ENCODE data around the gene OR5AN1. TPM values are rescaled to one million over a fixed set of nuclear protein-coding genes. Genes with fewer than 3 reads are reported as not detected.
"Not testable (repeated sequence)": the region's sequence is repeated elsewhere in the genome, so short reads cannot be mapped to it uniquely, and the experiment has no call there.

OR5AN1 gene
- total RNA-seq, 1 donor from 2014 or later = not detected

DNA sequence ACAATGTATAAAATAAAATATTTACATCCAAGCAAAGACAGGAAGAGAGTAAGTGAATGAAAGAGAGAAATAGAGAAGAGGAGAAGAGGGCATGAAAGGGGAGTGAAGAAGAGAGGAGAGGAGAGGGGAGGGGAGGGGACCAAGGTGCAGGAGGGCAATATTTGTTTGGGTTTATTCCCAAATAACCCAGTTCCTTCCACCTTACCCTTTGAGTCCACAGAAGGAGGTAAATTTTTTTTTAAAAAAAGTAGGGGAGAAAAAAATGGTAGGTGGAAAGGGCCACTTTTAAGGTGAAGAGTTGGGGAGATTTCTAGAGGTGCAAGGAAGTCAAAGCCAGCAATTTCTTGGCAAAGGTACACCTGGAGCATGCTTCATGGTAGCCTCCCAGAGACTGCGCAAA is 2.1 kb upstream of the OR5AN1 start:
- no peak overlapping the region for H3K4me3 Mint-ChIP-seq (ENCODE audit: unreplicated experiment)
- no peaks in the 10 kb centered on the region for H3K27me3 Mint-ChIP-seq (ENCODE audit: unreplicated experiment)
- H3K9me3 Mint-ChIP-seq (ENCODE audit: unreplicated experiment) = peaks cover 6% of the 10 kb centered on the region

DNA sequence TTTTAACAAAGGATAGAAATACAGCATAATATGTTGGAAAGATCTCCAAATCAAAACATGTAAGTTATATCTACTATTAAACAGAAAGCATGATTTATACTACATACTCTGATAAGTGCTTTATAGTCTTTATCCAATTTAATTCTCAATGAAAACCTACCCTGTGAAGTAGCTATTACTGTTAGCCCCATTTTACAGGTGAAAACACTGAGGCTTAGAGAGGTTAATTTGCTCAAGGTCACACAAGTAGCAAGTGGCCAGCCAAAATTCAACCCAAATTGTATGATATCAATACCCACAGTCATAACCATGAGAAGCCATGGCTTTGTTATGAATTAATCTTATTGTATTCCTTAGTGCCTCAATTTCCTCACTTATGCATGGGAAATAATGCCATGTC is 675 bp upstream of the OR5AN1 start:
- H3K4me1 Mint-ChIP-seq (ENCODE audit: unreplicated experiment) = no peaks in the 10 kb centered on the region
- no peaks in the 10 kb centered on the region for H3K9me3 Mint-ChIP-seq (ENCODE audit: unreplicated experiment)
- H3K27ac Mint-ChIP-seq (ENCODE audit: unreplicated experiment) = no peak overlapping the region
- DNase-seq (ENCODE audit: extremely low spot score, unreplicated experiment) = no peak
- H3K4me3 Mint-ChIP-seq (ENCODE audit: unreplicated experiment) = no peak overlapping the region
- no peaks in the 10 kb centered on the region for H3K36me3 Mint-ChIP-seq (ENCODE audit: unreplicated experiment)
- TF ChIP-seq CTCF (IDR thresholded peaks at IDR 0.05) = no peak
- H3K27me3 Mint-ChIP-seq (ENCODE audit: unreplicated experiment) = no peaks in the 10 kb centered on the region

More for the DNA sequence above, 2.1 kb upstream of the OR5AN1 start:
- no peak for TF ChIP-seq CTCF (IDR thresholded peaks at IDR 0.05)
- Mint-ChIP-seq H3K36me3 (ENCODE audit: unreplicated experiment) (no peaks in the 10 kb centered on the region), H3K27ac (ENCODE audit: unreplicated experiment) (no peak overlapping the region), H3K4me1 (ENCODE audit: unreplicated experiment) (no peaks in the 10 kb centered on the region)
- DNase-seq (ENCODE audit: extremely low spot score, unreplicated experiment) = no peak

DNA sequence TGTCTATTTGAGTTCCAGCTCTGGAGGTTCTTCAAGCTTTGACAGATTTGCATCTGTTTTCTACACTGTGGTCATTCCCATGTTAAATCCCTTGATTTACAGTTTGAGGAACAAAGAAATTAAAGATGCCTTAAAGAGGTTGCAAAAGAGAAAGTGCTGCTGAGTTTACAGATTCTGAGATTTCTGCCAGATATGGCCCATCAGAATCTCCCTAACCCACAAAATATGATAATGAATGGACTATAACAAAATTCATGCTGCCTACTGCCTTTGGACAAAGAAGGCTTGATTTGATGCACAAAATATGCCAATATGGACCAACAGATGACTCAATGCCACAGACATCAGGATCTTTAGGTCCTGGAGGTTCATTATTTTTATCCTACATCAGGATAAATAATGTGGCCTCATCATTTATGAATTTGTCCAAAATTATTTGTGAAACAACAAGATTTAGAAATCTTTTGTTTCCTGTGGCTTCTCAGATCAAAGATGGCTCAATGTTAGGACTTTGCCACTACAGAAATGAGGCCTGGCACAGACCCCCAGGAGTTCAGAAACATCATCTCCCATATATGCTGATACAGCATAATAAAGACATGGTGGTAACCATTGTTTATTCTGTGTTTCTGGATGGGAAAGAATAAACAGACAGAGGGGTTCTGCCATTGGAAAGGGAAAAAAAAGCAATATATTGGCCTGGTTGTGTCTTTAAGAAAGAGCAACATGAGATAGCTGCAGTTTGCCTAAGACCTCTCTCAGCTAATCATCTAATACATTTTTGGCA is 6.7 kb downstream of the OR5AN1 start:
- no peaks in the 10 kb centered on the region for H3K36me3 Mint-ChIP-seq (ENCODE audit: unreplicated experiment)
- no peak overlapping the region for H3K4me3 Mint-ChIP-seq (ENCODE audit: unreplicated experiment)
- no peak for DNase-seq (ENCODE audit: extremely low spot score, unreplicated experiment)
- H3K27me3 Mint-ChIP-seq (ENCODE audit: unreplicated experiment) = no peaks in the 10 kb centered on the region
- no peak for TF ChIP-seq CTCF (IDR thresholded peaks at IDR 0.05)
- peaks cover 6% of the 10 kb centered on the region for H3K9me3 Mint-ChIP-seq (ENCODE audit: unreplicated experiment)
- H3K4me1 Mint-ChIP-seq (ENCODE audit: unreplicated experiment) = no peaks in the 10 kb centered on the region
- no peak overlapping the region for H3K27ac Mint-ChIP-seq (ENCODE audit: unreplicated experiment)

DNA sequence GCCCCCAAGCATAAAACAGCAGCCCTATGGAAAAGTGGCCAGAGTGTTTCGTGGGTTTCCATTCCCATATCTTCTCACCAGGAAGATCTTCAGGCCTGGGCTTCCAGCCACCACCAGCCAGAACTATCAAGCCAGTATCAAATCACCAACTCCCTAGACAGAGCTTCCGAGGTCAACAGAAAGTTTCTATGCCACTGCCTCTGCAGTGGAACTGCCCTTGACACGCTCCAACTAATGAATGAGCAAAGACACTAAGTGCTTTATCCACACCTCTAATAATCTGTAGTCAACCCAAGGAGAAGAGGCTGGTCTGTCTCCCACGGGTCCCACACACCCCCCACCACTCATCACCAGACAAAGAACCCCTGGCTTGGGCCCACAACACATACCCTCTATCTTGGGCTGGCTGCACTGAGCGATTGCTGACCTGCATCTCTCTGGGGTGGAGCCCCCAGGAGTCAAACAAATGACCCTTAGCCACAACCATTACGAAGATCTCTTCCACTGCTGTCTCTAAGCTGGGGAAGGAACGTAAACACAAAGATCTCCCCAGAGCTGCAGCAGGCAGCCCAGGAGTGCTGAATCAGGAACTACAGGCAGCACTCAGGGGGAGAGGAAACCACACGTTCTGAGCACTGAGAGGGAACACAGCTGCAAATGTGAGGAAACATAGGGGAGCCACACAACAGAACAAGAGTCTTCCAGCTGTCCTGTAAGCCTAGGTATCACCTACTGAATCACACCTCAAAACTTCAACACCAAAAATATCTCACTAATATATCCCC is 9.7 kb downstream of the OR5AN1 start:
- Mint-ChIP-seq H3K4me3 (ENCODE audit: unreplicated experiment) (no peak overlapping the region), H3K27ac (ENCODE audit: unreplicated experiment) (no peak overlapping the region), H3K27me3 (ENCODE audit: unreplicated experiment) (no peaks in the 10 kb centered on the region), H3K36me3 (ENCODE audit: unreplicated experiment) (no peaks in the 10 kb centered on the region), H3K9me3 (ENCODE audit: unreplicated experiment) (peaks cover 11% of the 10 kb centered on the region), H3K4me1 (ENCODE audit: unreplicated experiment) (no peaks in the 10 kb centered on the region)
- no peak for DNase-seq (ENCODE audit: extremely low spot score, unreplicated experiment)
- TF ChIP-seq CTCF (IDR thresholded peaks at IDR 0.05) = no peak

DNA sequence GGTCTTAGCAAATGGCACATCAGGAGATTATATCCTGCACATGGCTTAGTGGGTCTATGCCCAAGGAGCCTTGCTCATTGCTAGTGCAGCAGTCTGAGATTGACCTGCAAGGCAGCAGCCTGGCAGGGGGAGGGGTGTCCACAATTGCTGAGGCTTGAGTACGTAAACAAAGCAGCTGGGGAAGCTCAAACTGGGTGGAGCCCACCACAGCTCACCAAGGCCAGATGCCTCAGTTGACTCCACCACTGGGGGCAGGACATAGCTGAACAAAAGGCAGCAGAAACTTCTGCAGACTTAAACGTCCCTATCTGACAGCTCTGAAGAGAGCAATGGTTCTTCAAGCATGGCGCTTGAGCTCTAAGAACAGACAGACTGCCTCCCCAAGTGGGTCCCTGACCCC is 13.6 kb downstream of the OR5AN1 start:
- H3K9me3 Mint-ChIP-seq (ENCODE audit: unreplicated experiment) = peaks cover 18% of the 10 kb centered on the region
- not testable (repeated sequence) for DNase-seq (ENCODE audit: extremely low spot score, unreplicated experiment); H3K36me3 Mint-ChIP-seq (ENCODE audit: unreplicated experiment); H3K27ac Mint-ChIP-seq (ENCODE audit: unreplicated experiment); H3K4me3 Mint-ChIP-seq (ENCODE audit: unreplicated experiment); H3K27me3 Mint-ChIP-seq (ENCODE audit: unreplicated experiment); H3K4me1 Mint-ChIP-seq (ENCODE audit: unreplicated experiment)
